Measurements from ENCODE around the gene MILR1.
"Not testable (repeated sequence)": the region's sequence is repeated elsewhere in the genome, so short reads cannot be mapped to it uniquely, and the experiment has no call there.

The MILR1 gene

DNA sequence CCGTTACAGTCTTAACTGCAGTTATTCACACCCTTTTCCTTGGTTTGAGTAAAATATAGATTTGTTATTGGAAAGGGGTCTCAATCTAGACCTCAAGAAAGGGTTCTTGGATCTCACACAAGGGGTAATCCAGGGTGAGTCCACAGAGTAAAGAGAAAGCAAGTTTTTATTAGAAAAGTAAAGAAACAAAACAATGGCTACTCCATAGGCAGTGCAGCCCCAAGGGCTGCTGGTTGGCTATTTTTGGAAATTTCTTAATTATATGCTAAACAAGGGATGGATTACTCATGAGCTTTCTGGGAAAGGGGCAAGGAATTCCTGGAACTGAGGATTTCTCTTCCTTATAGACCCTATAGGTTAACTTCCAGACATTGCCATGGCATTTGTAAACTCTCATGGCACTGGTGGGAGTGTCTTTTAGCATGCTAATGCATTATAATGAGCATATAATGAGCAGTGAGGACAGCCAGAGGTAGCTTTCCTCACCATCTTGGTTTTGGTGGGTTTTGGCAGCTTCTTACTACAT lies 24.5 kb upstream of the MILR1 start:
- peaks cover 10% of the 10 kb centered on the region; the same call in 1 of the 2 replicates for H3K9me3 ChIP-seq (ENCODE audit: insufficient read depth, low read length)
- no peaks in the 10 kb centered on the region for H3K79me2 ChIP-seq (ENCODE audit: low read length)
- H4K20me1 ChIP-seq (ENCODE audit: insufficient read depth, low read length): no peaks in the 10 kb centered on the region
- no peak overlapping the region for H2AFZ ChIP-seq (ENCODE audit: low read depth, low read length)
- no peak overlapping the region for H3K4me3 ChIP-seq (ENCODE audit: low read length)
- H3K4me1 ChIP-seq (ENCODE audit: low read length): no peaks in the 10 kb centered on the region
- H3K4me2 ChIP-seq (ENCODE audit: low read length): no peak overlapping the region
- no peaks in the 10 kb centered on the region for H3K36me3 ChIP-seq (replicated peaks; ENCODE audit: low read depth, low read length)
- TF ChIP-seq, protein P1, sequence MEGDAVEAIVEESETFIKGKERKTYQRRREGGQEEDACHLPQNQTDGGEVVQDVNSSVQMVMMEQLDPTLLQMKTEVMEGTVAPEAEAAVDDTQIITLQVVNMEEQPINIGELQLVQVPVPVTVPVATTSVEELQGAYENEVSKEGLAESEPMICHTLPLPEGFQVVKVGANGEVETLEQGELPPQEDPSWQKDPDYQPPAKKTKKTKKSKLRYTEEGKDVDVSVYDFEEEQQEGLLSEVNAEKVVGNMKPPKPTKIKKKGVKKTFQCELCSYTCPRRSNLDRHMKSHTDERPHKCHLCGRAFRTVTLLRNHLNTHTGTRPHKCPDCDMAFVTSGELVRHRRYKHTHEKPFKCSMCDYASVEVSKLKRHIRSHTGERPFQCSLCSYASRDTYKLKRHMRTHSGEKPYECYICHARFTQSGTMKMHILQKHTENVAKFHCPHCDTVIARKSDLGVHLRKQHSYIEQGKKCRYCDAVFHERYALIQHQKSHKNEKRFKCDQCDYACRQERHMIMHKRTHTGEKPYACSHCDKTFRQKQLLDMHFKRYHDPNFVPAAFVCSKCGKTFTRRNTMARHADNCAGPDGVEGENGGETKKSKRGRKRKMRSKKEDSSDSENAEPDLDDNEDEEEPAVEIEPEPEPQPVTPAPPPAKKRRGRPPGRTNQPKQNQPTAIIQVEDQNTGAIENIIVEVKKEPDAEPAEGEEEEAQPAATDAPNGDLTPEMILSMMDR (IDR thresholded peaks at IDR 0.05; ENCODE audit: low read depth, low read length): no peak
- H3K9ac ChIP-seq (ENCODE audit: low read length): no peak overlapping the region
- H3K27ac ChIP-seq (ENCODE audit: low read length): no peak overlapping the region
- peaks cover 19% of the 10 kb centered on the region for H3K27me3 ChIP-seq (ENCODE audit: low read depth, low read length)

DNA sequence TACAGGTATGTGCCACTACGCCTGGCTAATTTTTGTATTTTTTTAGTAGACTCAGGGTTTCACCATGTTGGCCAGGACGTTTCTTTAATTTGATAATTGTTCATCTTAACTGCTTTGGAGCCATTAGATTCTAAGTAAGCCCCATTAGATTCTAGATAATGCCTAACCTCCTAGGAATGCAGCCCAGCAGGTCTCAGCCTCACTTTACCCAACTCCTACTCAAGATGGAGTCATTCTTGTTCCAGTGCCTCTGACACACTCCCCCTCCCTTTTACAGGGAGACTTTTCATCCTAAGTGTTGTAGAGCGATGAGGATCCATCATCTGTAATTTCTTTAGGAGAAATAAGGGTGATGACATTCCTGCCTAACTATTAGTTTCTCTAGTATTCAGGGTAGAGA lies 23.7 kb upstream of the MILR1 start:
- TF ChIP-seq, protein P1 (IDR thresholded peaks at IDR 0.05; ENCODE audit: low read depth, low read length): no peak
- no peak for TF ChIP-seq EZH2phosphoT487 (IDR thresholded peaks at IDR 0.05; ENCODE audit: low read depth)
- H3K9me3 ChIP-seq (ENCODE audit: insufficient read depth, low read length): peaks cover 10% of the 10 kb centered on the region; the same call in 1 of the 2 replicates
- H3K4me1 ChIP-seq (ENCODE audit: low read length): peaks cover 4% of the 10 kb centered on the region; the same call in 1 of the 2 replicates
- H3K27me3 ChIP-seq (ENCODE audit: low read depth, low read length): peaks cover 17% of the 10 kb centered on the region
- no peaks in the 10 kb centered on the region for H3K79me2 ChIP-seq (ENCODE audit: low read length)
- no peaks in the 10 kb centered on the region for H3K36me3 ChIP-seq (replicated peaks; ENCODE audit: low read depth, low read length)
- H3K4me2 ChIP-seq (ENCODE audit: low read length): no peak overlapping the region
- no peaks in the 10 kb centered on the region for H4K20me1 ChIP-seq (ENCODE audit: insufficient read depth, low read length)
- no peak overlapping the region for H2AFZ ChIP-seq (ENCODE audit: low read depth, low read length)
- no peak overlapping the region for H3K9ac ChIP-seq (ENCODE audit: low read length)
- no peak overlapping the region for H3K4me3 ChIP-seq (ENCODE audit: low read length)
- H3K27ac ChIP-seq (ENCODE audit: low read length): no peak overlapping the region

DNA sequence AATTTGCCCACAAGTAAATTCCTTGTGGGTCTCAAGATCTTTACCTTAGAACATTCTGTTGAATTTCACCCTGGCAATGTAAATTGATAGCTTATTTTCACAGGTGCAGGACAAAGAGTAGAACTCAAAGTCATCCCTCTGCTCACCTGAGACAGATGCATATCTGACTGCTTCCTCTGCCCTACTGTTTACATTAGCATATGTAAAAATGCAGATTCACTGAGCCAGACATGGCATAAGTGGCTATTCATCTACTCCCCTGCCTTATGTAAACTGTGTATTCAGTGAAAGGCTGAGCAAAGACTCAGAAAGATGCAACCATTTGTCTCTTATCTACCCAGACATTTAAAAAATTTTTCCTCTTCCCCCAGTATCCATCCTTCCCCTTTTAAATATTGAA lies 22.3 kb upstream of the MILR1 start:
- Histone ChIP-seq H4K20me1 (ENCODE audit: insufficient read depth, low read length) (no peaks in the 10 kb centered on the region), H3K27me3 (ENCODE audit: low read depth, low read length) (peaks cover 17% of the 10 kb centered on the region), H3K4me2 (ENCODE audit: low read length) (no peak overlapping the region), H3K9ac (ENCODE audit: low read length) (no peak overlapping the region), H3K79me2 (ENCODE audit: low read length) (no peaks in the 10 kb centered on the region), H3K9me3 (ENCODE audit: insufficient read depth, low read length) (peaks cover 10% of the 10 kb centered on the region; the same call in 1 of the 2 replicates), H3K4me3 (ENCODE audit: low read length) (no peak overlapping the region), H3K36me3 (replicated peaks; ENCODE audit: low read depth, low read length) (no peaks in the 10 kb centered on the region), H3K27ac (ENCODE audit: low read length) (no peak overlapping the region), H3K4me1 (ENCODE audit: low read length) (peaks cover 5% of the 10 kb centered on the region; the same call in 1 of the 2 replicates), H2AFZ (ENCODE audit: low read depth, low read length) (no peak overlapping the region)
- TF ChIP-seq, protein P1 (IDR thresholded peaks at IDR 0.05; ENCODE audit: low read depth, low read length): no peak
- TF ChIP-seq EZH2phosphoT487 (IDR thresholded peaks at IDR 0.05; ENCODE audit: low read depth): no peak

DNA sequence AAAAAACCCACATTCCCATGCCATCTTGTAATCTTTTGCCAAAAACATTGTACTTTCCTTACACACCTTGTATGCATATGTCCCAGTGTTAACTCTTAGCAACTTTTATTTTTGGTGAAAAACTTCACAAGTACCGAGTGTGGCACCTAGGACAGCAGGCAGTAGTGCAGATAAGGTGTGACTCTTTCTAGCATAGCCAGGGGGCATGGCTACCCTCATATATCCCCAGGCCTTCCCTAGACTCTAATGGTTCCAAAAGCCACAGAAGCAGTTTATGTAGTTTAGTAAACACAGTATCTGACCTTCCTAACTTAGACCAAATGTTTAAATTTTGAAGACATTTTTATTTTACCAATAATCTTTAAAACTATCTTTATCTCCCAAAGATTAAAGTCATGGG lies 20.5 kb upstream of the MILR1 start:
- H3K9me3 ChIP-seq (ENCODE audit: insufficient read depth, low read length): peaks cover 10% of the 10 kb centered on the region; the same call in 1 of the 2 replicates
- peaks cover 17% of the 10 kb centered on the region for H3K27me3 ChIP-seq (ENCODE audit: low read depth, low read length)
- H2AFZ ChIP-seq (ENCODE audit: low read depth, low read length): no peak overlapping the region
- no peak overlapping the region for H3K4me2 ChIP-seq (ENCODE audit: low read length)
- H3K9ac ChIP-seq (ENCODE audit: low read length): no peak overlapping the region
- no peaks in the 10 kb centered on the region for H4K20me1 ChIP-seq (ENCODE audit: insufficient read depth, low read length)
- H3K36me3 ChIP-seq (replicated peaks; ENCODE audit: low read depth, low read length): no peaks in the 10 kb centered on the region
- H3K4me3 ChIP-seq (ENCODE audit: low read length): no peak overlapping the region
- no peaks in the 10 kb centered on the region for H3K79me2 ChIP-seq (ENCODE audit: low read length)
- no peak overlapping the region for H3K27ac ChIP-seq (ENCODE audit: low read length)
- peaks cover 5% of the 10 kb centered on the region; the same call in 1 of the 2 replicates for H3K4me1 ChIP-seq (ENCODE audit: low read length)
- TF ChIP-seq, protein P1 (IDR thresholded peaks at IDR 0.05; ENCODE audit: low read depth, low read length): no peak
- TF ChIP-seq EZH2phosphoT487 (IDR thresholded peaks at IDR 0.05; ENCODE audit: low read depth): no peak

DNA sequence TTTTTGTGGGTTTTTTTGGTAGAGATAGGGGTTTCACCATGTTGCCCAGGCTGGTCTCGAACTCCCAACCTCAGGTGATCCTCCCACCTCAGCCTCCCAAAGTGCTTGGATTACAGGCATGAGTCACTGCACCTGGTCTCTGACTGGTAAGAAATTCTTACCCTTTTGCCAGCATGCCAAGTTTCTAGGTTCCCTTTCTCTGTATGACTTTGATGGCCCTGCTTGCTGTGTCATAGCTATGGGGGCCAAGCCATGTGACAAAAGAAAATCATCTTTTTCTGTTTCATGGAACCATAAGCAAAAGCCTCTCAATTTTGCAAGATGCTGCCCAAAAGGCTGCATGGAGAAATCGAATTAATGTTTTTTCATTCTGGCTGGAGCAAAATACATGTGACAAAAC lies 18.9 kb upstream of the MILR1 start:
- not testable (repeated sequence) for H3K9ac ChIP-seq (ENCODE audit: low read length); H3K9me3 ChIP-seq (ENCODE audit: insufficient read depth, low read length); H3K27ac ChIP-seq (ENCODE audit: low read length); H3K27me3 ChIP-seq (ENCODE audit: low read depth, low read length); H3K4me3 ChIP-seq (ENCODE audit: low read length); H3K4me2 ChIP-seq (ENCODE audit: low read length); H2AFZ ChIP-seq (ENCODE audit: low read depth, low read length); H3K36me3 ChIP-seq (replicated peaks; ENCODE audit: low read depth, low read length); H4K20me1 ChIP-seq (ENCODE audit: insufficient read depth, low read length); H3K4me1 ChIP-seq (ENCODE audit: low read length); H3K79me2 ChIP-seq (ENCODE audit: low read length)
